ENCODE measurements around the gene ABCA2. TPM values are rescaled to one million over a fixed set of nuclear protein-coding genes. Genes with fewer than 3 reads are reported as not detected.

The ABCA2 gene
- total RNA-seq, 1 experiment from 2014 or later, result 27.0 TPM

DNA sequence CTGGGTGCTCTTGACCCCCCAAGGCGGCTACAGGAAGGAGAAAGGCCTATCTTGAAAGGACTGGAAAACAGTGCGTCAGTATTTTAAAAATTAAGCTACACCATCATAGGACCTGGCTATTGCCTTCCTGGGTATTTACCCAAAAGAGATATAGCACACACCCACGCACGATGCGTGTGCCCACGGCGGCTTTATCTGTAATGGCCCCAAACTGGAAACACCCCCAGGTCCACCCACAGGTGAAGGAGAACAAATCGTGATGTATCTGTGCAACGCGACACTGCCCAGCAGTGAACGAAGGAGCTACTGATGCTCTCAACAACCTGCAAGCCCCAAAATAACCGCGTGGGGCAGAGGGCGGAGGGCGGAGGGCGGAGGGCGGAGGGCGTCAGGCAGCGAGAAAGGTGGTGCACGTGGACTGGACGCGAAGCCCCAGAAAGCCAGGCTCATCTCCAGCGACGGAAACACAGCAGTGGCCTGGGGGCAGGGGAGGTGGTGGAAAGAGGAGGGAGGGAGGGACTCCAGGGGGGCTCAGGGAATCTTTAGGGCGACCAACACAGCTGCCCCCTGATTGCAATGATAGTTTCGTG, 63.1 kb downstream of the ABCA2 start:
- BruUV-seq (replicated peaks), result no TSS peak
- CTCF ChIA-PET, result interaction anchor here (0.6 kb wide), 2 partner anchors 13 to 14 kb away, joined by 6 to 8 read pairs; no protein-coding TSS in a partner anchor
- Histone ChIP-seq H3K4me1 (ENCODE audit: control insufficient read depth, insufficient read depth, low read length) (peaks cover 5% of the 10 kb centered on the region; the same call in 1 of the 2 replicates), H3K27me3 (ENCODE audit: control insufficient read depth, insufficient read depth, low read length) (no peaks in the 10 kb centered on the region), H3K9me3 (ENCODE audit: control insufficient read depth, insufficient read depth, low read depth, low read length) (no peaks in the 10 kb centered on the region), H3K27ac (ENCODE audit: low read length) (no peak overlapping the region), H3K4me3 (ENCODE audit: low read depth in 2 of 2, low read length in 2 of 2) (no peak overlapping the region), H3K36me3 (ENCODE audit: control insufficient read depth, insufficient read depth, low read length) (no peaks in the 10 kb centered on the region)
- intact Hi-C loops (cut with micrococcal nuclease; ENCODE audit: unreplicated experiment) (no loop called here), in situ Hi-C loops (cut with HindIII; ENCODE audit: low pct_unique_long_range_greater_than_20kb, low sequenced_read_pairs) (no loop called here)
- no peak for ATAC-seq
- TF ChIP-seq, protein P1, sequence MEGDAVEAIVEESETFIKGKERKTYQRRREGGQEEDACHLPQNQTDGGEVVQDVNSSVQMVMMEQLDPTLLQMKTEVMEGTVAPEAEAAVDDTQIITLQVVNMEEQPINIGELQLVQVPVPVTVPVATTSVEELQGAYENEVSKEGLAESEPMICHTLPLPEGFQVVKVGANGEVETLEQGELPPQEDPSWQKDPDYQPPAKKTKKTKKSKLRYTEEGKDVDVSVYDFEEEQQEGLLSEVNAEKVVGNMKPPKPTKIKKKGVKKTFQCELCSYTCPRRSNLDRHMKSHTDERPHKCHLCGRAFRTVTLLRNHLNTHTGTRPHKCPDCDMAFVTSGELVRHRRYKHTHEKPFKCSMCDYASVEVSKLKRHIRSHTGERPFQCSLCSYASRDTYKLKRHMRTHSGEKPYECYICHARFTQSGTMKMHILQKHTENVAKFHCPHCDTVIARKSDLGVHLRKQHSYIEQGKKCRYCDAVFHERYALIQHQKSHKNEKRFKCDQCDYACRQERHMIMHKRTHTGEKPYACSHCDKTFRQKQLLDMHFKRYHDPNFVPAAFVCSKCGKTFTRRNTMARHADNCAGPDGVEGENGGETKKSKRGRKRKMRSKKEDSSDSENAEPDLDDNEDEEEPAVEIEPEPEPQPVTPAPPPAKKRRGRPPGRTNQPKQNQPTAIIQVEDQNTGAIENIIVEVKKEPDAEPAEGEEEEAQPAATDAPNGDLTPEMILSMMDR (IDR thresholded peaks at IDR 0.05), result no peak
- TF ChIP-seq, protein P2, sequence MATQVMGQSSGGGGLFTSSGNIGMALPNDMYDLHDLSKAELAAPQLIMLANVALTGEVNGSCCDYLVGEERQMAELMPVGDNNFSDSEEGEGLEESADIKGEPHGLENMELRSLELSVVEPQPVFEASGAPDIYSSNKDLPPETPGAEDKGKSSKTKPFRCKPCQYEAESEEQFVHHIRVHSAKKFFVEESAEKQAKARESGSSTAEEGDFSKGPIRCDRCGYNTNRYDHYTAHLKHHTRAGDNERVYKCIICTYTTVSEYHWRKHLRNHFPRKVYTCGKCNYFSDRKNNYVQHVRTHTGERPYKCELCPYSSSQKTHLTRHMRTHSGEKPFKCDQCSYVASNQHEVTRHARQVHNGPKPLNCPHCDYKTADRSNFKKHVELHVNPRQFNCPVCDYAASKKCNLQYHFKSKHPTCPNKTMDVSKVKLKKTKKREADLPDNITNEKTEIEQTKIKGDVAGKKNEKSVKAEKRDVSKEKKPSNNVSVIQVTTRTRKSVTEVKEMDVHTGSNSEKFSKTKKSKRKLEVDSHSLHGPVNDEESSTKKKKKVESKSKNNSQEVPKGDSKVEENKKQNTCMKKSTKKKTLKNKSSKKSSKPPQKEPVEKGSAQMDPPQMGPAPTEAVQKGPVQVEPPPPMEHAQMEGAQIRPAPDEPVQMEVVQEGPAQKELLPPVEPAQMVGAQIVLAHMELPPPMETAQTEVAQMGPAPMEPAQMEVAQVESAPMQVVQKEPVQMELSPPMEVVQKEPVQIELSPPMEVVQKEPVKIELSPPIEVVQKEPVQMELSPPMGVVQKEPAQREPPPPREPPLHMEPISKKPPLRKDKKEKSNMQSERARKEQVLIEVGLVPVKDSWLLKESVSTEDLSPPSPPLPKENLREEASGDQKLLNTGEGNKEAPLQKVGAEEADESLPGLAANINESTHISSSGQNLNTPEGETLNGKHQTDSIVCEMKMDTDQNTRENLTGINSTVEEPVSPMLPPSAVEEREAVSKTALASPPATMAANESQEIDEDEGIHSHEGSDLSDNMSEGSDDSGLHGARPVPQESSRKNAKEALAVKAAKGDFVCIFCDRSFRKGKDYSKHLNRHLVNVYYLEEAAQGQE (IDR thresholded peaks at IDR 0.05; ENCODE audit: insufficient read depth in 1 of 2, low read depth in 2 of 2, low read length in 1 of 2), result no peak
- POLR2A ChIA-PET, result interaction anchor here (0.6 kb wide), 1 partner anchor 485 kb away, joined by 4 read pairs; no protein-coding TSS in a partner anchor
- DNase-seq (ENCODE audit: low read depth, low spot score), result no peak

DNA sequence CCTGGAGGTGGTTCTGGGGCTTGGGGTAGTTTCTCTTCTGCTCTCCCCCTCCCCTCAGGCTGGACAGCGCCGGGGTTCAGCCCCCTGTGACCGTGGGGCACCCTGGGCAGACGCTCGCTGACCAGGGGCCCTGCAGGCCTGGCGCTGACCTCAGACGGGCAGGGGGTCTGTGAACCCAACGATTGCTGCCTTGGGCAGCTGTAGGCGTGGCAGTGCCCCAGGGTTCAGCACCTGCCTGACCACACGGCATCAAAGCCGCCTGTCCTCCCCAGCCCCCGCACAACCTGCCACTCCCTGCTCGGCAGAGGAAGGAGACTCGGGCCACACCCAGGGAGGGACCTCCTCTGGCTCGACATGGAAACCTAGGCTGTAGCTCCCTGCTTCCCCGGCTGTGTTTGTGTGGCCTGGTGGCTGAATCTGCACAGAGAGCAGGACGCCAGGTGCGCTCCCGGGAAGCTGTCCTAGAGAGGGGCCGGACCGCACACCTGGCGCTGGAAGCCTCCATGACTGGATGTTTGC, 63.8 kb downstream of the ABCA2 start:
- POLR2A ChIA-PET, result no interaction called here
- no peak overlapping the region for H3K4me3 ChIP-seq (ENCODE audit: low read depth in 2 of 2, low read length in 2 of 2)
- 0 out of 2 replicates have a peak, but pooled peaks have one; percentile 10 for ATAC-seq
- in situ Hi-C loops (cut with HindIII; ENCODE audit: low pct_unique_long_range_greater_than_20kb, low sequenced_read_pairs) (no loop called here), intact Hi-C loops (cut with micrococcal nuclease; ENCODE audit: unreplicated experiment) (no loop called here)
- DNase-seq (ENCODE audit: low read depth, low spot score), result no peak
- no TSS peak for BruUV-seq (replicated peaks)
- no peaks in the 10 kb centered on the region for H3K27me3 ChIP-seq (ENCODE audit: control insufficient read depth, insufficient read depth, low read length)
- H3K4me1 ChIP-seq (ENCODE audit: control insufficient read depth, insufficient read depth, low read length), result peaks cover 5% of the 10 kb centered on the region; the same call in 1 of the 2 replicates
- H3K9me3 ChIP-seq (ENCODE audit: control insufficient read depth, insufficient read depth, low read depth, low read length), result no peaks in the 10 kb centered on the region
- H3K27ac ChIP-seq (ENCODE audit: low read length), result no peak overlapping the region
- no peaks in the 10 kb centered on the region for H3K36me3 ChIP-seq (ENCODE audit: control insufficient read depth, insufficient read depth, low read length)
- CTCF ChIA-PET, result interaction anchor here (0.6 kb wide), 2 partner anchors 12 to 13 kb away, joined by 6 to 8 read pairs; no protein-coding TSS in a partner anchor
- TF ChIP-seq SIN3A (IDR thresholded peaks at IDR 0.05; ENCODE audit: borderline replicate concordance, insufficient read depth, low read depth, low read length), result no peak

DNA sequence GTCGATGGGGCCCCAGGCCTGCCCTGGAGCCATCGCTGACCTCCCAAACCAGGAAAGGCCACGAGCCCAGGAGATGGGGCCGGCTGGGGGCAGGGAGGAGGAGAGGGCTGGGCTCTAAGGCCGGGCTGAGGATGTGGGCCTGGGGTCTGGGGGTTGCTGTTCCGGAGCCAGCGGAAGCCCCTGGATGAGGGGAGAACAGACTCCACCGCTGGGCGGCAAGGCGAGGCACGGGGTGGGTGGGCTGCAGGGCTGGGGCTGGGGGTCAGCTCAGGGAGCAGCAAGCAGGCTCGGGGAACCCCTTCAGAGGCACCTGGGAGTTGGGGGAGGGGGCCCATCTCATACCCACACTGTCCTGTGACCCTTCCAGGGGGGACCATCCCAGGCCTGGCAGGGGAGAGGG, 64.3 kb downstream of the ABCA2 start:
- TF ChIP-seq TCF7L2 (IDR thresholded peaks at IDR 0.05; ENCODE audit: low read depth, low read length), result no peak
- no peak for TF ChIP-seq SIN3A (IDR thresholded peaks at IDR 0.05; ENCODE audit: borderline replicate concordance, insufficient read depth, low read depth, low read length)
- TF ChIP-seq, protein P2 (IDR thresholded peaks at IDR 0.05; ENCODE audit: insufficient read depth in 1 of 2, low read depth in 2 of 2, low read length in 1 of 2), result no peak
- TF ChIP-seq POLR2AphosphoS5 (IDR thresholded peaks at IDR 0.05; ENCODE audit: low read depth, low read length), result no peak
- TF ChIP-seq, protein P1 (IDR thresholded peaks at IDR 0.05), result no peak
- Histone ChIP-seq H3K27me3 (ENCODE audit: control insufficient read depth, insufficient read depth, low read length) (no peaks in the 10 kb centered on the region), H3K27ac (ENCODE audit: low read length) (no peak overlapping the region), H3K4me3 (ENCODE audit: low read depth in 2 of 2, low read length in 2 of 2) (no peak overlapping the region), H3K36me3 (ENCODE audit: control insufficient read depth, insufficient read depth, low read length) (no peaks in the 10 kb centered on the region), H3K4me1 (ENCODE audit: control insufficient read depth, insufficient read depth, low read length) (peaks cover 5% of the 10 kb centered on the region; the same call in 1 of the 2 replicates), H3K9me3 (ENCODE audit: control insufficient read depth, insufficient read depth, low read depth, low read length) (no peaks in the 10 kb centered on the region)
- POLR2A ChIA-PET, result no interaction called here
- in situ Hi-C loops (cut with HindIII; ENCODE audit: low pct_unique_long_range_greater_than_20kb, low sequenced_read_pairs) (no loop called here), intact Hi-C loops (cut with micrococcal nuclease; ENCODE audit: unreplicated experiment) (no loop called here)
- CTCF ChIA-PET, result no interaction called here
- no TSS peak for BruUV-seq (replicated peaks)
- DNase-seq (ENCODE audit: low read depth, low spot score), result no peak
- no peak for ATAC-seq
